ENCODE measurements around the gene MS4A8.

- TF ChIP-seq EZH2 (IDR thresholded peaks at IDR 0.05; ENCODE audit: low read depth), result no peak
- TF ChIP-seq CTCF (conservative IDR thresholded peaks at IDR 0.05), result no peak
Measured at GRCh38 chr11:60691661-60692060, 7.8 kb upstream of the MS4A8 start.

Measured in PC-9 (cell line).